IMR-90 (cell line): Measurements from ENCODE around the gene TMEM184C.

Source experiments
- CTCF ChIP-seq: conservative IDR thresholded peaks from 2 replicates; pipeline ENCODE4 v1.5.1; 2012; ENCODE audit warnings: mild to moderate bottlenecking, low read depth, low read length, improper control_type of control experiment
- RAD21 ChIP-seq: IDR thresholded peaks from 2 replicates; pipeline ENCODE4 v1.6.1; 2012; ENCODE audit warnings: low read length, improper control_type of control experiment
- TF ChIP-seq, protein P1 (sequence below): fragments of 150-350 bp; IDR thresholded peaks from 2 replicates; pipeline ENCODE4 v1.6.1; 2017; ENCODE audit warnings: mild to moderate bottlenecking, antibody characterized with exemption, low read length, low read depth

DNA sequence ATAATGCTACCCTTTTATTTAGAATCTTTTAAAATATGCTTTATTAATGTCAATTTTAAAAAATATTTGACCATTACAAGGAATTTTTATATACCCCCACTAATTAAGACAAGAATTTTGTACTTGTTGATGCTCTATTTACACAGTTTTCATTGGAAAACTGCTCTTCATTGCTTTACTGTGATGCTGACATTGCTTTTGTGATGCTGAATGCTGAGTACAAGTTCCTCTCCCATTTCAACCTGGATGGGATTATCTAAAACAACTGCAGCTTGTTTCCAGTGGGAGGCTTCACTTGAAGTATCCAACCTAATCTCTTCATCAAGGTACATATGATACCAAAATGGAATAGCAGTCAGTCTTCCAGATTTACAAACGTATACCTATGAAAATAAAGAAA, 21.2 kb downstream of the TMEM184C start:
- TF ChIP-seq RAD21 (no peak), CTCF (no peak)
- TF ChIP-seq, protein P1, sequence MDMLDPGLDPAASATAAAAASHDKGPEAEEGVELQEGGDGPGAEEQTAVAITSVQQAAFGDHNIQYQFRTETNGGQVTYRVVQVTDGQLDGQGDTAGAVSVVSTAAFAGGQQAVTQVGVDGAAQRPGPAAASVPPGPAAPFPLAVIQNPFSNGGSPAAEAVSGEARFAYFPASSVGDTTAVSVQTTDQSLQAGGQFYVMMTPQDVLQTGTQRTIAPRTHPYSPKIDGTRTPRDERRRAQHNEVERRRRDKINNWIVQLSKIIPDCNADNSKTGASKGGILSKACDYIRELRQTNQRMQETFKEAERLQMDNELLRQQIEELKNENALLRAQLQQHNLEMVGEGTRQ = no peak
